K562 (cell line): ENCODE data around the gene SHISA8. TPM values are rescaled to one million over a fixed set of nuclear protein-coding genes. Genes with fewer than 3 reads are reported as not detected.

Source experiments
- ATAC-seq: fragments of 200-7000 bp; cut with Tn5 transposase; 3 replicates; pipeline ENCODE4 v1.9.1; 2020; ENCODE audit warnings: moderate library complexity
- BruUV-seq: library from RNA; stranded (reverse); fragments of 400-500 nt; replicated peaks from 2 replicates; lab custom pipeline; 2021; lab: Mats Ljungman, UMichigan
- CTCF ChIA-PET: fragments of 300-600 bp; formaldehyde crosslinking; extraction: SDS; loops from one replicate; lab custom pipeline; 2021; ENCODE audit warnings: low intra/inter-chr PET ratio; lab: Yijun Ruan, JAX
- POLR2A ChIA-PET: fragments of 300-600, 350-650 bp; sonication (Branson Sonifier 250); formaldehyde crosslinking; extraction: SDS; loops from one replicate; lab custom pipeline; 2021; ENCODE audit warnings: antibody characterized with exemption, inconsistent platforms; lab: Yijun Ruan, JAX
- DNase-seq, 4 experiments: peaks; one replicate each; pipeline versions ENCODE4 v3.0.0 to v3.0.0-alpha.2; 2011 to 2018; ENCODE audit warnings: low spot score in 3 of 4, mixed read lengths in 3 of 4; ENCODE audit errors: extremely low read depth in 1 of 4
- FAIRE-seq: peaks from 2 replicates; lab custom pipeline; 2011; peaks lifted over from hg19 to GRCh38; lab: Jason Lieb, UNC
- H2AFZ ChIP-seq: 2 replicates; pipeline ENCODE4 v1.6.0; 2011; ENCODE audit warnings: low read depth, low read length, control low read depth, inconsistent platforms
- H3K27ac ChIP-seq: fragments of 200-600 bp; 3 replicates; pipeline ENCODE4 v1.8.0; 2011; ENCODE audit warnings: low read depth, mild to moderate bottlenecking, control low read depth, inconsistent platforms, low read length, moderate library complexity, mixed read lengths; ENCODE audit errors: extremely low read depth
- H3K27me3 ChIP-seq, 2 experiments: fragments of 300-600 bp in 1 of 2; 2 replicates in 1 of 2; 3 replicates in 1 of 2; pipeline versions ENCODE4 v1.6.0 to v1.8.0; 2011; ENCODE audit warnings: inconsistent platforms in 2 of 2, low read length in 2 of 2, mild to moderate bottlenecking in 1 of 2, mixed read lengths in 1 of 2, moderate library complexity in 1 of 2; ENCODE audit not compliant: control insufficient read depth in 2 of 2, insufficient read depth in 2 of 2
- H3K36me3 ChIP-seq: fragments of 300-600 bp; 3 replicates; pipeline ENCODE4 v1.8.0; 2011; ENCODE audit warnings: mild to moderate bottlenecking, low read length, inconsistent platforms; ENCODE audit not compliant: control insufficient read depth, insufficient read depth
- H3K4me1 ChIP-seq, 2 experiments: fragments of 200-600 bp in 1 of 2; replicated peaks in 1 of 2; 2 replicates in 1 of 2; 3 replicates in 1 of 2; pipeline versions ENCODE4 v1.5.1 to v1.8.0; 2011; ENCODE audit warnings: inconsistent platforms in 2 of 2, low read length in 2 of 2, mild to moderate bottlenecking in 1 of 2, mixed read lengths in 1 of 2, moderate library complexity in 1 of 2; ENCODE audit not compliant: control insufficient read depth in 2 of 2, insufficient read depth in 2 of 2
- H3K4me2 ChIP-seq: 2 replicates; pipeline ENCODE4 v1.6.1; 2011; ENCODE audit warnings: low read length, control low read depth, inconsistent platforms, mixed read lengths; ENCODE audit not compliant: insufficient read depth
- H3K4me3 ChIP-seq: fragments of 200-600 bp; sonication (generic), shearing (Covaris generic); 2 replicates; pipeline ENCODE4 v1.5.1; 2016; ENCODE audit warnings: control low read depth, inconsistent platforms
- H3K79me2 ChIP-seq: fragments of 200-600 bp; 3 replicates; pipeline ENCODE4 v1.8.0; 2011; ENCODE audit warnings: low read length, inconsistent platforms; ENCODE audit not compliant: control insufficient read depth, insufficient read depth
- H3K9ac ChIP-seq, 2 experiments: 2 replicates each; pipeline versions ENCODE4 v1.6.0 to v1.6.1; 2011; ENCODE audit warnings: low read depth in 2 of 2, low read length in 2 of 2, control low read depth in 1 of 2, inconsistent platforms in 1 of 2, mild to moderate bottlenecking in 1 of 2, mixed read lengths in 1 of 2; ENCODE audit not compliant: insufficient read depth in 1 of 2
- H3K9me1 ChIP-seq: one replicate; pipeline ENCODE4 v1.6.0; 2011; ENCODE audit warnings: inconsistent platforms, mild to moderate bottlenecking, low read length, moderate library complexity; ENCODE audit not compliant: control insufficient read depth, insufficient read depth
- H3K9me3 ChIP-seq: replicated peaks from 2 replicates; pipeline ENCODE4 v1.5.1; 2011; ENCODE audit warnings: low read depth, low read length, inconsistent platforms; ENCODE audit not compliant: control insufficient read depth, insufficient read depth
- H4K20me1 ChIP-seq: replicated peaks from 2 replicates; pipeline ENCODE4 v1.6.1; 2011; ENCODE audit warnings: low read length, inconsistent platforms, mixed read lengths; ENCODE audit not compliant: control insufficient read depth, insufficient read depth
- ADNP ChIP-seq: fragments of 200-800 bp; sonication (Bioruptor generic); IDR thresholded peaks from 2 replicates; pipeline ENCODE4 v1.6.1; 2016; ENCODE audit warnings: missing genetic modification characterization, missing compliant biosample characterization
- ARNT ChIP-seq, 2 experiments: fragments of 450-650 bp; IDR thresholded peaks; 2 replicates each; pipeline ENCODE4 v1.6.1; 2016; ENCODE audit warnings: mild to moderate bottlenecking in 1 of 2
- ATF4 ChIP-seq: fragments of 450-650 bp; formaldehyde crosslinking; IDR thresholded peaks from 2 replicates; pipeline ENCODE4 v1.4.0; 2022; ENCODE audit warnings: mild to moderate bottlenecking, moderate library complexity
- CHD4 ChIP-seq: fragments of 200-600 bp; sonication (generic); IDR thresholded peaks from 3 replicates; pipeline ENCODE4 v1.6.1; 2012; ENCODE audit warnings: low read depth, mild to moderate bottlenecking, mixed read lengths, low read length, inconsistent platforms; ENCODE audit not compliant: insufficient read depth, insufficient replicate concordance, poor library complexity, severe bottlenecking
- EGR1 ChIP-seq: fragments of 450-650 bp; conservative IDR thresholded peaks from 2 replicates; pipeline ENCODE4 v1.6.1; 2017; ENCODE audit warnings: mild to moderate bottlenecking
- HDAC6 ChIP-seq: IDR thresholded peaks from 2 replicates; pipeline ENCODE4 v1.6.1; 2012; ENCODE audit warnings: low read depth, mild to moderate bottlenecking, control low read depth, inconsistent platforms, low read length, moderate library complexity
- POLR2H ChIP-seq: IDR thresholded peaks from 2 replicates; pipeline ENCODE4 v1.6.1; 2016; ENCODE audit warnings: missing genetic modification characterization, low read depth, mild to moderate bottlenecking, control low read depth, missing compliant biosample characterization, moderate library complexity
- PTBP1 ChIP-seq: fragments of 200-400 bp; formaldehyde crosslinking; IDR thresholded peaks from 2 replicates; pipeline ENCODE4 v1.6.1; 2017; ENCODE audit warnings: low read depth, low read length
- SREBF2 ChIP-seq: sonication (generic); formaldehyde crosslinking; IDR thresholded peaks from 2 replicates; pipeline ENCODE4 v1.4.0; 2020; ENCODE audit warnings: mild to moderate bottlenecking, missing genetic modification reagents
- SRSF7 ChIP-seq: fragments of 200-400 bp; formaldehyde crosslinking; optimal IDR thresholded peaks from 2 replicates; pipeline ENCODE3; 2017; ENCODE audit warnings: mild to moderate bottlenecking, low read depth, low read length
- ZNF274 ChIP-seq: IDR thresholded peaks from 2 replicates; pipeline ENCODE4 v1.6.1; 2011; ENCODE audit warnings: low read depth, mild to moderate bottlenecking, low read length, moderate library complexity, borderline replicate concordance
- ZNF354B ChIP-seq: fragments of 250-450 bp; sonication (Bioruptor Pico); IDR thresholded peaks from 2 replicates; pipeline ENCODE4 v1.4.0; 2020
- ZNF707 ChIP-seq: fragments of 250-450 bp; sonication (Bioruptor Pico); conservative IDR thresholded peaks from 2 replicates; pipeline ENCODE4 v1.8.0; 2022; ENCODE audit warnings: inconsistent platforms, mild to moderate bottlenecking, moderate library complexity
- ZNF830 ChIP-seq: fragments of 250-450 bp; sonication (Bioruptor Pico); IDR thresholded peaks from 2 replicates; pipeline ENCODE4 v1.5.0; 2021; ENCODE audit warnings: mild to moderate bottlenecking
- WGBS: fragments of 100-300 bp; shearing (Covaris generic); methylation state at CpG from one replicate; pipeline ENCODE4 v1.1.6; 2016; ENCODE audit warnings: low coverage, mixed read lengths; ENCODE audit not compliant: insufficient coverage; ENCODE audit errors: missing lambda C conversion rate; 5-methylcytosine and 5-hydroxymethylcytosine counted together
- in situ Hi-C: fragments of 300-500 bp; cut with MboI; formaldehyde crosslinking; loops from 4 replicates; pipeline ENCODE4 v1.15.0; 2018; ENCODE audit warnings: inconsistent platforms, mixed read lengths
- intact Hi-C: fragments of 100-400 bp; cut with micrococcal nuclease; formaldehyde crosslinking; loops from 2 replicates; pipeline ENCODE4 v1.14.2; 2022
- polyA plus RNA-seq, 8 experiments: library from polyadenylated mRNA; depleted of rRNA in 4 of 8; stranded (reverse) in 5 of 8; unstranded in 3 of 8; fragments of >200 nt; fragmentation: Nextera tagmentation in 2 of 8; fragmentation: Illumina TruSeq in 1 of 8; extraction: Ambion mirVana in 2 of 8; extraction: Trizol in 1 of 8; gene quantifications; 2 replicates each; pipeline versions ENCODE4 v1.2.1 to v1.2.3, GENCODE V29; 2011 to 2014; ENCODE audit warnings: inconsistent platforms in 1 of 8, missing spikeins in 1 of 8
- total RNA-seq, 7 experiments: library from RNA; depleted of rRNA in 6 of 7; stranded (reverse); fragments of >200 nt in 6 of 7; fragmentation: Illumina TruSeq in 2 of 7; extraction: Trizol in 2 of 7; gene quantifications; 2 replicates each; pipeline versions ENCODE4 v1.2.1 to v1.2.3, GENCODE V29; 2011 to 2021; ENCODE audit warnings: low replicate concordance in 1 of 7
- TF ChIP-seq, protein P1 (sequence below): sonication (generic); formaldehyde crosslinking; IDR thresholded peaks from 2 replicates; pipeline ENCODE4 v1.8.0; 2023; ENCODE audit warnings: mild to moderate bottlenecking, missing genetic modification reagents
- TF ChIP-seq, protein P2 (sequence below), 2 experiments: fragments of 200-800 bp in 1 of 2; sonication (Bioruptor generic) in 1 of 2; sonication (generic) in 1 of 2; formaldehyde crosslinking in 1 of 2; IDR thresholded peaks in 1 of 2; conservative IDR thresholded peaks in 1 of 2; 2 replicates each; pipeline versions ENCODE4 v1.5.0 to v1.6.1; 2016 to 2020; ENCODE audit warnings: missing compliant biosample characterization in 1 of 2, missing genetic modification characterization in 1 of 2, missing genetic modification reagents in 1 of 2
- TF ChIP-seq, protein P3 (sequence below): sonication (generic); formaldehyde crosslinking; IDR thresholded peaks from 2 replicates; pipeline ENCODE4 v1.8.0; 2022; ENCODE audit warnings: mild to moderate bottlenecking, low read depth, missing genetic modification reagents

The SHISA8 gene
- total and polyA plus RNA-seq, 9 of the 15 experiments (the other 6 are each of a cell fraction or from before 2014, with no cell fraction given) = 0.07 to 3.3 (median 1.1) TPM; not detected in 4

GRCh38 chr22:41899110-41899509, 15.8 kb downstream of the SHISA8 start:
- Histone ChIP-seq H3K4me1 (peaks cover 0 to 10% of the 10 kb centered on the region in 2 experiments; a peak in 3 of 5 replicates), H3K9me1 (peaks cover 2% of the 10 kb centered on the region), H3K36me3 (peaks cover 83% of the 10 kb centered on the region), H3K4me2 (no peak overlapping the region), H3K9ac (no peak overlapping the region), H3K4me3 (no peak overlapping the region), H3K9me3 (no peaks in the 10 kb centered on the region), H3K79me2 (no peaks in the 10 kb centered on the region), H3K27ac (no peak overlapping the region), H3K27me3 (no peaks in the 10 kb centered on the region), H4K20me1 (no peaks in the 10 kb centered on the region), H2AFZ (no peak overlapping the region)
- ATAC-seq (no peak), DNase-seq (no peak), FAIRE-seq (no peak)
- no TSS peak for BruUV-seq
- intact Hi-C loops = no loop called here
- CTCF ChIA-PET = no interaction called here
- POLR2A ChIA-PET = interaction anchor here (0.6 to 0.7 kb wide), 2 partner anchors 11 to 12 kb away, joined by 3 to 4 read pairs; no protein-coding TSS in a partner anchor
- 83% methylated on average over 5 of the region's 5 CpGs for WGBS
- in situ Hi-C loops = no loop called here
- TF ChIP-seq SREBF2 (CRISPR knock-in tag) (no peak), POLR2H (tag) (no peak), HDAC6 (no peak), ZNF830 (no peak), ARNT (IDR thresholded peaks at IDR 0.05) (no peak), ZNF274 (no peak), ATF4 (no peak), CHD4 (no peak), ADNP (tag) (no peak), ZNF707 (CRISPR knock-in tag) (no peak), SRSF7 (no peak), PTBP1 (no peak), ZNF354B (CRISPR knock-in tag) (no peak), EGR1 (no peak)
- TF ChIP-seq, protein P1, sequence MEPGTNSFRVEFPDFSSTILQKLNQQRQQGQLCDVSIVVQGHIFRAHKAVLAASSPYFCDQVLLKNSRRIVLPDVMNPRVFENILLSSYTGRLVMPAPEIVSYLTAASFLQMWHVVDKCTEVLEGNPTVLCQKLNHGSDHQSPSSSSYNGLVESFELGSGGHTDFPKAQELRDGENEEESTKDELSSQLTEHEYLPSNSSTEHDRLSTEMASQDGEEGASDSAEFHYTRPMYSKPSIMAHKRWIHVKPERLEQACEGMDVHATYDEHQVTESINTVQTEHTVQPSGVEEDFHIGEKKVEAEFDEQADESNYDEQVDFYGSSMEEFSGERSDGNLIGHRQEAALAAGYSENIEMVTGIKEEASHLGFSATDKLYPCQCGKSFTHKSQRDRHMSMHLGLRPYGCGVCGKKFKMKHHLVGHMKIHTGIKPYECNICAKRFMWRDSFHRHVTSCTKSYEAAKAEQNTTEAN (CRISPR knock-in tag) = no peak
- TF ChIP-seq, protein P2, sequence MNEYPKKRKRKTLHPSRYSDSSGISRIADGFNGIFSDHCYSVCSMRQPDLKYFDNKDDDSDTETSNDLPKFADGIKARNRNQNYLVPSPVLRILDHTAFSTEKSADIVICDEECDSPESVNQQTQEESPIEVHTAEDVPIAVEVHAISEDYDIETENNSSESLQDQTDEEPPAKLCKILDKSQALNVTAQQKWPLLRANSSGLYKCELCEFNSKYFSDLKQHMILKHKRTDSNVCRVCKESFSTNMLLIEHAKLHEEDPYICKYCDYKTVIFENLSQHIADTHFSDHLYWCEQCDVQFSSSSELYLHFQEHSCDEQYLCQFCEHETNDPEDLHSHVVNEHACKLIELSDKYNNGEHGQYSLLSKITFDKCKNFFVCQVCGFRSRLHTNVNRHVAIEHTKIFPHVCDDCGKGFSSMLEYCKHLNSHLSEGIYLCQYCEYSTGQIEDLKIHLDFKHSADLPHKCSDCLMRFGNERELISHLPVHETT (CRISPR knock-in tag; conservative IDR thresholded peaks at IDR 0.05 in 1 of 2, IDR thresholded peaks at IDR 0.05 in 1 of 2) = no peak
- TF ChIP-seq, protein P3, sequence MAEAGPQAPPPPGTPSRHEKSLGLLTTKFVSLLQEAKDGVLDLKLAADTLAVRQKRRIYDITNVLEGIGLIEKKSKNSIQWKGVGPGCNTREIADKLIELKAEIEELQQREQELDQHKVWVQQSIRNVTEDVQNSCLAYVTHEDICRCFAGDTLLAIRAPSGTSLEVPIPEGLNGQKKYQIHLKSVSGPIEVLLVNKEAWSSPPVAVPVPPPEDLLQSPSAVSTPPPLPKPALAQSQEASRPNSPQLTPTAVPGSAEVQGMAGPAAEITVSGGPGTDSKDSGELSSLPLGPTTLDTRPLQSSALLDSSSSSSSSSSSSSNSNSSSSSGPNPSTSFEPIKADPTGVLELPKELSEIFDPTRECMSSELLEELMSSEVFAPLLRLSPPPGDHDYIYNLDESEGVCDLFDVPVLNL (CRISPR knock-in tag) = no peak
